Neural progenitor cell (in vitro differentiated cells): ENCODE data around the gene FES. TPM values are rescaled to one million over a fixed set of nuclear protein-coding genes. Genes with fewer than 3 reads are reported as not detected.
"Not testable (repeated sequence)": the region's sequence is repeated elsewhere in the genome, so short reads cannot be mapped to it uniquely, and the experiment has no call there.

Experiments
- DNase-seq: peaks from one replicate; pipeline ENCODE4 v3.0.0-alpha.2; 2016; ENCODE audit warnings: low spot score
- H2AFZ ChIP-seq: fragments of 200-600 bp; sonication (generic); replicated peaks from 2 replicates; pipeline ENCODE4 v1.6.1; 2016; ENCODE audit warnings: antibody characterized with exemption
- H3F3A ChIP-seq: fragments of 200-600 bp; sonication (generic); 2 replicates; pipeline ENCODE4 v1.6.1; 2016; ENCODE audit warnings: antibody characterized with exemption, low read depth
- H3K27ac ChIP-seq: fragments of 200-600 bp; sonication (generic); 2 replicates; pipeline ENCODE4 v1.5.1; 2016; ENCODE audit warnings: mild to moderate bottlenecking
- H3K27me3 ChIP-seq: fragments of 200-600 bp; sonication (generic); 2 replicates; pipeline ENCODE4 v1.6.1; 2016; ENCODE audit warnings: mild to moderate bottlenecking, moderate library complexity
- H3K36me3 ChIP-seq: fragments of 200-600 bp; sonication (generic); 2 replicates; pipeline ENCODE4 v1.5.1; 2016
- H3K4me1 ChIP-seq: fragments of 200-600 bp; sonication (generic); 2 replicates; pipeline ENCODE4 v1.6.1; 2016; ENCODE audit warnings: mixed run types
- H3K4me2 ChIP-seq: fragments of 200-600 bp; sonication (generic); 2 replicates; pipeline ENCODE4 v1.6.1; 2016
- H3K4me3 ChIP-seq: fragments of 200-600 bp; sonication (generic); 2 replicates; pipeline ENCODE4 v1.5.1; 2016
- H3K79me2 ChIP-seq: fragments of 200-600 bp; sonication (generic); 2 replicates; pipeline ENCODE4 v1.6.1; 2016; ENCODE audit warnings: low read depth
- H3K9ac ChIP-seq: fragments of 200-600 bp; sonication (generic); 2 replicates; pipeline ENCODE4 v1.6.1; 2016
- H3K9me3 ChIP-seq: fragments of 200-600 bp; sonication (generic); 2 replicates; pipeline ENCODE4 v1.5.1; 2016; ENCODE audit warnings: low read depth
- H4K20me1 ChIP-seq: fragments of 200-600 bp; sonication (generic); 2 replicates; pipeline ENCODE4 v1.6.1; 2016; ENCODE audit warnings: low read depth
- H3K27ac Mint-ChIP-seq: 3 replicates; pipeline ENCODE4 v1.8.0; 2021; ENCODE audit warnings: mixed read lengths
- H3K27me3 Mint-ChIP-seq: 2 replicates; pipeline ENCODE4 v1.8.0; 2022; ENCODE audit warnings: low read depth, mild to moderate bottlenecking, inconsistent platforms, moderate library complexity, mixed read lengths; ENCODE audit not compliant: insufficient read depth
- H3K36me3 Mint-ChIP-seq: 3 replicates; pipeline ENCODE4 v1.8.0; 2021; ENCODE audit warnings: mixed read lengths
- H3K4me1 Mint-ChIP-seq: 3 replicates; pipeline ENCODE4 v1.8.0; 2021; ENCODE audit warnings: mixed read lengths
- H3K4me3 Mint-ChIP-seq: 3 replicates; pipeline ENCODE4 v1.8.0; 2021; ENCODE audit warnings: mild to moderate bottlenecking, moderate library complexity, mixed read lengths
- H3K9me3 Mint-ChIP-seq: 3 replicates; pipeline ENCODE4 v1.8.0; 2020; ENCODE audit warnings: mixed read lengths
- EZH2 ChIP-seq: fragments of 200-600 bp; sonication (generic); IDR thresholded peaks from 2 replicates; pipeline ENCODE4 v1.6.1; 2017; ENCODE audit warnings: antibody characterized with exemption, mild to moderate bottlenecking, moderate library complexity
- EZH2phosphoT487 ChIP-seq: fragments of 200-600 bp; sonication (generic); IDR thresholded peaks from 2 replicates; pipeline ENCODE4 v1.6.1; 2017; ENCODE audit warnings: antibody characterized with exemption
- total RNA-seq: library from RNA; depleted of rRNA; stranded (reverse); fragments of >200 nt; gene quantifications from 2 replicates; pipeline ENCODE4 v1.2.3, GENCODE V29; 2015; ENCODE audit warnings: low replicate concordance
- TF ChIP-seq, protein P1 (sequence below): fragments of 200-600 bp; sonication (generic); IDR thresholded peaks from 2 replicates; pipeline ENCODE4 v1.5.1; 2017; ENCODE audit warnings: antibody characterized with exemption, mild to moderate bottlenecking

FES gene
- total RNA-seq, 1 donor from 2014 or later: 11.7 TPM

DNA sequence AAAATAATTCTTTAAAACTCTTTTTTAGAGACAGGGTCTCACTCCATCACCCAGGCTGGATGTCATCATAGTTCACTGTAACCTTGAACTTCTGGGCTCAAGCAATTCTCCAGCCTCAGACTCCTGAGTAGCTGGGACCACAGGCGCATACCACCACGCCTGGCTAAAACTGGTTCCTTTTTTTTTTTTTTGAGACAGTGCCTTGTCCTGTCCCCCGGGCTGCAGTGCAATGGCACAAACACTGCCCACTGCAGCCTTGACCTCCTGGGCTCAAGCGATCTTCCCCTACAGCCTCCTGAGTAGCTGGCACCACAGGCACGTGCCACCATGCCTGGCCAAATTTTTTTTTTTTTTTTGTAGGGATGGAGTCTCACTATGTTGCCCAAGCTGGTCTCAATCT lies 39.6 kb upstream of the FES start:
- TF ChIP-seq EZH2 (no peak), EZH2phosphoT487 (no peak)
- TF ChIP-seq, protein P1, sequence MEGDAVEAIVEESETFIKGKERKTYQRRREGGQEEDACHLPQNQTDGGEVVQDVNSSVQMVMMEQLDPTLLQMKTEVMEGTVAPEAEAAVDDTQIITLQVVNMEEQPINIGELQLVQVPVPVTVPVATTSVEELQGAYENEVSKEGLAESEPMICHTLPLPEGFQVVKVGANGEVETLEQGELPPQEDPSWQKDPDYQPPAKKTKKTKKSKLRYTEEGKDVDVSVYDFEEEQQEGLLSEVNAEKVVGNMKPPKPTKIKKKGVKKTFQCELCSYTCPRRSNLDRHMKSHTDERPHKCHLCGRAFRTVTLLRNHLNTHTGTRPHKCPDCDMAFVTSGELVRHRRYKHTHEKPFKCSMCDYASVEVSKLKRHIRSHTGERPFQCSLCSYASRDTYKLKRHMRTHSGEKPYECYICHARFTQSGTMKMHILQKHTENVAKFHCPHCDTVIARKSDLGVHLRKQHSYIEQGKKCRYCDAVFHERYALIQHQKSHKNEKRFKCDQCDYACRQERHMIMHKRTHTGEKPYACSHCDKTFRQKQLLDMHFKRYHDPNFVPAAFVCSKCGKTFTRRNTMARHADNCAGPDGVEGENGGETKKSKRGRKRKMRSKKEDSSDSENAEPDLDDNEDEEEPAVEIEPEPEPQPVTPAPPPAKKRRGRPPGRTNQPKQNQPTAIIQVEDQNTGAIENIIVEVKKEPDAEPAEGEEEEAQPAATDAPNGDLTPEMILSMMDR: no peak
- H3K9me3 Mint-ChIP-seq: no peaks in the 10 kb centered on the region
- Histone ChIP-seq H3K4me2 (no peak overlapping the region), H3K36me3 (no peaks in the 10 kb centered on the region), H3K4me1 (peaks cover 14% of the 10 kb centered on the region), H3K9ac (no peak overlapping the region), H4K20me1 (no peaks in the 10 kb centered on the region), H3K79me2 (no peaks in the 10 kb centered on the region), H3F3A (peaks cover 16% of the 10 kb centered on the region), H2AFZ (no peak overlapping the region), H3K27me3 (no peaks in the 10 kb centered on the region), H3K9me3 (no peaks in the 10 kb centered on the region), H3K27ac (no peak overlapping the region), H3K4me3 (no peak overlapping the region)
- peaks cover 25% of the 10 kb centered on the region for H3K4me1 Mint-ChIP-seq
- peaks cover 7% of the 10 kb centered on the region for H3K27me3 Mint-ChIP-seq
- H3K27ac Mint-ChIP-seq: no peak overlapping the region
- no peak for DNase-seq
- no peaks in the 10 kb centered on the region for H3K36me3 Mint-ChIP-seq
- H3K4me3 Mint-ChIP-seq: no peak overlapping the region

DNA sequence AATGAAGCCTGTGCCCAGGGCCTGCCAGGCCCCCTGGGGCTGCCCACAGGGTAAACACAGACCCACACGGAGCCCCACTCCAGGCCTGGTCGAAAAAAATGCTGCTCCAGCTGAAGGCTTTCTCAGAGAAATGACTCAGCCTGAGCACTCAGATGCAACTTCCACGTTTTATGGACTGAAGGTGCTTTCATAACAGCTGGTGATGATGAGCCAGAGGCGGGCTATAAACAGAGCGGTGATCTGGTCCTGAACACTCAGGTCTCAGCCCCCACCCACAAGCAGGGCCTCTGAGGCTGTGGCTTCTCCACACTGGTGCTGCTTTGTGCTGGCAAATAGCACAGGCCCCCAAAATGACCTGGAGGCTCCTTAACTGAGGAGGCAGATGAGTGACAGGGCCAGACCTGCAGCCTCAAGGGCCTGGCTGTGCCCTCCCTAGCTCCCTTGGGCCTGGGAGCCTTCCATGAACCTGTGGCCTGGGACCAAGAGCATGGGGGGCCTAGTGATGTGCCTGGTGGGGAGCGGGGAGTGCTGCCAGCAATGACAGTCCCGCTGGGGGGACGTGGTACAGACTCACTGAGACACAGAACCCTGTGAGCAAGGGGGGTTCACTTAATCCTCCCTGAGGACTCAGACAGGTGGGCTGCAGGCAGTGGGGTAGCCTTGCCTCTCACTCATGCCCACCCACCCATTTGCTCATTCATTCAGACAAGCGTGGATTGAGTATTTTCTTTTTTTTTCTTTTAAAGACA lies 38.9 kb upstream of the FES start:
- no peak overlapping the region for H3K27ac Mint-ChIP-seq
- no peak for DNase-seq
- H2AFZ ChIP-seq: no peak overlapping the region

DNA sequence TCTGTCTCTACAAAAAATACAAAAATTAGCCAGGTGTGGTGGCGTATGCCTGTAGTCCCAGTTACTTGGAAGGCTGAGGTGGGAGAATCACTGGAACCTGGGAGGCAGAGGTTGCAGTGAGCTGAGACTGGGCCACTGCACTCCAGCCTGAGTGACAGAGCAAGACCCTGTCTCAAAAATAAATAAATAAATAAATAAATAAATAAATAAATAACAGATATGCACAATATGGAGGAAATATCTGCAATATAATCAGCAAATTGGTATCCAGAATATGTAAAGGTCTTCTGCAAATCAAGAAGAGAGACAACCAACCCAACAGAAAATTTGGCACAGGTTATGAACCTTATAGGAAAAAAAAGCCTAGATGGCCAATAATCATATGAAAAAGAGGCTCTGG lies 34.9 kb upstream of the FES start:
- not testable (repeated sequence) for H3K4me3 ChIP-seq, H3K36me3 ChIP-seq, H3K27me3 ChIP-seq, H3F3A ChIP-seq, H3K4me3 Mint-ChIP-seq, H3K9ac ChIP-seq, H2AFZ ChIP-seq, H3K36me3 Mint-ChIP-seq, H3K79me2 ChIP-seq, H3K9me3 Mint-ChIP-seq, H3K4me1 Mint-ChIP-seq, H3K27me3 Mint-ChIP-seq, H3K27ac Mint-ChIP-seq, H3K27ac ChIP-seq, DNase-seq, H3K4me1 ChIP-seq, H3K4me2 ChIP-seq, H3K9me3 ChIP-seq, H4K20me1 ChIP-seq

More for the DNA sequence above, 38.9 kb upstream of the FES start:
- H4K20me1 ChIP-seq: no peaks in the 10 kb centered on the region
- H3K4me3 Mint-ChIP-seq: no peak overlapping the region
- peaks cover 9% of the 10 kb centered on the region for H3F3A ChIP-seq
- H3K9me3 ChIP-seq: no peaks in the 10 kb centered on the region
- H3K4me1 ChIP-seq: peaks cover 9% of the 10 kb centered on the region
- H3K4me1 Mint-ChIP-seq: peaks cover 19% of the 10 kb centered on the region
- no peaks in the 10 kb centered on the region for H3K36me3 ChIP-seq
- H3K36me3 Mint-ChIP-seq: no peaks in the 10 kb centered on the region
- no peak overlapping the region for H3K9ac ChIP-seq
- no peak overlapping the region for H3K4me2 ChIP-seq
- TF ChIP-seq, protein P1: no peak
- TF ChIP-seq EZH2phosphoT487 (no peak), EZH2 (no peak)
- H3K27me3 Mint-ChIP-seq: peaks cover 7% of the 10 kb centered on the region
- H3K27ac ChIP-seq: no peak overlapping the region
- H3K79me2 ChIP-seq: no peaks in the 10 kb centered on the region
- H3K9me3 Mint-ChIP-seq: no peaks in the 10 kb centered on the region
- no peaks in the 10 kb centered on the region for H3K27me3 ChIP-seq
- no peak overlapping the region for H3K4me3 ChIP-seq

GRCh38 chr15:90851114-90851513 lies 33.2 kb upstream of the FES start:
- no peaks in the 10 kb centered on the region for H3K79me2 ChIP-seq
- no peaks in the 10 kb centered on the region for H3F3A ChIP-seq
- H3K27me3 ChIP-seq: no peaks in the 10 kb centered on the region
- no peaks in the 10 kb centered on the region for H3K36me3 ChIP-seq
- no peak overlapping the region for H3K4me2 ChIP-seq
- no peaks in the 10 kb centered on the region for H4K20me1 ChIP-seq
- Mint-ChIP-seq H3K4me3 (no peak overlapping the region), H3K27ac (no peak overlapping the region), H3K9me3 (no peaks in the 10 kb centered on the region), H3K27me3 (peaks cover 6% of the 10 kb centered on the region), H3K36me3 (no peaks in the 10 kb centered on the region), H3K4me1 (peaks cover 4% of the 10 kb centered on the region)
- no peak for DNase-seq
- no peak overlapping the region for H3K9ac ChIP-seq
- H3K4me3 ChIP-seq: no peak overlapping the region
- no peaks in the 10 kb centered on the region for H3K9me3 ChIP-seq
- H2AFZ ChIP-seq: no peak overlapping the region
- H3K4me1 ChIP-seq: no peaks in the 10 kb centered on the region
- no peak for TF ChIP-seq EZH2
- TF ChIP-seq, protein P1: no peak
- no peak for TF ChIP-seq EZH2phosphoT487
- H3K27ac ChIP-seq: no peak overlapping the region
